HG03159 (cell line): ENCODE measurements around the gene ATP13A4.

ENCODE experiments used
- ATAC-seq: cut with Tn5 transposase; IDR thresholded peaks from one replicate; pipeline ENCODE4 v1.9.1; 2021; ENCODE audit warnings: mild to moderate bottlenecking, moderate library complexity; ENCODE audit not compliant: unreplicated experiment

The ATP13A4 gene

GRCh38 chr3:193407688-193408087 is 147.0 kb downstream of the ATP13A4 start:
- no peak for ATAC-seq

- no peak for ATAC-seq
These were observed 147.6 kb downstream of the ATP13A4 start for GRCh38 chr3:193407112-193407511.

GRCh38 chr3:193403307-193403706 is 151.4 kb downstream of the ATP13A4 start:
- ATAC-seq, result no peak

- ATAC-seq, result no peak
These were observed 154.4 kb downstream of the ATP13A4 start for GRCh38 chr3:193400304-193400703.

GRCh38 chr3:193396451-193397244 is 158.0 kb downstream of the ATP13A4 start:
- no peak for ATAC-seq

- ATAC-seq, result no peak
These were observed 162.8 kb downstream of the ATP13A4 start for GRCh38 chr3:193391902-193392301.

- no peak for ATAC-seq
These were observed 165.4 kb downstream of the ATP13A4 start for GRCh38 chr3:193389335-193389734.

GRCh38 chr3:193388361-193388760 is 166.3 kb downstream of the ATP13A4 start:
- ATAC-seq, result no peak

- ATAC-seq, result no peak
These were observed 167.1 kb downstream of the ATP13A4 start for GRCh38 chr3:193387596-193387995.

GRCh38 chr3:193378706-193379105 is 176.0 kb downstream of the ATP13A4 start, which contains the start of gene ATP13A5:
ATP13A5 (minus strand) TSS chr3:193378753; CDS start chr3:193378725, 28 bp downstream.
- ATAC-seq, result no peak

GRCh38 chr3:193377591-193377990 is 177.1 kb downstream of the ATP13A4 start:
- no peak for ATAC-seq

- no peak for ATAC-seq
These were observed 179.1 kb downstream of the ATP13A4 start for GRCh38 chr3:193375614-193376013.

- ATAC-seq, result no peak
These were observed 181.9 kb downstream of the ATP13A4 start for GRCh38 chr3:193372783-193373182.

- ATAC-seq, result no peak
These were observed 186.8 kb downstream of the ATP13A4 start for GRCh38 chr3:193367868-193368267.

- no peak for ATAC-seq
These were observed 197.4 kb downstream of the ATP13A4 start for GRCh38 chr3:193357291-193357690.

- ATAC-seq, result no peak
These were observed 200.3 kb downstream of the ATP13A4 start for GRCh38 chr3:193354423-193354822.
